Loucy (cell line): ENCODE results near the gene B4GALT3.
A peak's percentile ranks its signal among the peaks of the same experiment; 100 is the strongest.

Experiments used
- H2AFZ ChIP-seq: fragments of 200-600 bp; sonication (generic); 2 replicates; pipeline ENCODE4 v1.6.0; 2016; ENCODE audit warnings: antibody characterized with exemption, mild to moderate bottlenecking, low read length, moderate library complexity
- H3F3A ChIP-seq: fragments of 200-600 bp; 2 replicates; pipeline ENCODE4 v1.6.0; 2016; ENCODE audit warnings: antibody characterized with exemption, low read depth, mild to moderate bottlenecking
- H3K27me3 ChIP-seq: fragments of 200-600 bp; sonication (generic); 2 replicates; pipeline ENCODE4 v1.6.1; 2014; ENCODE audit warnings: low read length, mild to moderate bottlenecking; ENCODE audit not compliant: insufficient read depth, poor library complexity, severe bottlenecking
- H3K36me3 ChIP-seq: fragments of 200-600 bp; sonication (generic); 2 replicates; pipeline ENCODE4 v1.6.1; 2016; ENCODE audit warnings: low read length; ENCODE audit not compliant: insufficient read depth
- H3K4me1 ChIP-seq: fragments of 200-600 bp; sonication (generic); 2 replicates; pipeline ENCODE4 v1.5.1; 2014; ENCODE audit warnings: low read length, mild to moderate bottlenecking; ENCODE audit not compliant: insufficient read depth, poor library complexity, severe bottlenecking
- H3K4me2 ChIP-seq: fragments of 200-600 bp; sonication (generic); 2 replicates; pipeline ENCODE4 v1.6.0; 2014; ENCODE audit warnings: antibody characterized with exemption, low read length, low read depth, mild to moderate bottlenecking; ENCODE audit not compliant: poor library complexity, severe bottlenecking
- H3K4me3 ChIP-seq: fragments of 200-600 bp; sonication (generic); 2 replicates; pipeline ENCODE4 v1.5.1; 2014; ENCODE audit warnings: low read length, mild to moderate bottlenecking, mixed read lengths; ENCODE audit not compliant: poor library complexity, severe bottlenecking
- H3K79me2 ChIP-seq: fragments of 200-600 bp; sonication (generic); 2 replicates; pipeline ENCODE4 v1.6.1; 2014; ENCODE audit warnings: low read length; ENCODE audit not compliant: insufficient read depth
- H3K9ac ChIP-seq: fragments of 200-600 bp; sonication (generic); 2 replicates; pipeline ENCODE4 v1.6.0; 2014; ENCODE audit warnings: mild to moderate bottlenecking, low read depth, low read length, moderate library complexity; ENCODE audit not compliant: poor library complexity, severe bottlenecking
- H3K9me2 ChIP-seq: fragments of 200-600 bp; sonication (generic); replicated peaks from 2 replicates; pipeline ENCODE4 v1.6.1; 2016; ENCODE audit warnings: low read depth, low read length, mixed read lengths
- H3K9me3 ChIP-seq: fragments of 200-600 bp; sonication (generic); 2 replicates; pipeline ENCODE4 v1.6.1; 2014; ENCODE audit warnings: mild to moderate bottlenecking, antibody characterized with exemption, low read length, low read depth; ENCODE audit not compliant: insufficient read depth
- H4K20me1 ChIP-seq: fragments of 200-600 bp; sonication (generic); 2 replicates; pipeline ENCODE4 v1.6.0; 2014; ENCODE audit warnings: antibody characterized with exemption, low read length, mild to moderate bottlenecking; ENCODE audit not compliant: insufficient read depth, poor library complexity, severe bottlenecking
- EZH2phosphoT487 ChIP-seq: fragments of 200-600 bp; IDR thresholded peaks from 2 replicates; pipeline ENCODE4 v1.6.1; 2018; ENCODE audit warnings: antibody characterized with exemption, mild to moderate bottlenecking, moderate library complexity, borderline replicate concordance
- TF ChIP-seq, protein P1 (sequence below): fragments of 200-600 bp; sonication (generic); conservative IDR thresholded peaks from 2 replicates; pipeline ENCODE4 v1.5.1; 2014; ENCODE audit warnings: mild to moderate bottlenecking, antibody characterized with exemption, low read length

The B4GALT3 gene

DNA sequence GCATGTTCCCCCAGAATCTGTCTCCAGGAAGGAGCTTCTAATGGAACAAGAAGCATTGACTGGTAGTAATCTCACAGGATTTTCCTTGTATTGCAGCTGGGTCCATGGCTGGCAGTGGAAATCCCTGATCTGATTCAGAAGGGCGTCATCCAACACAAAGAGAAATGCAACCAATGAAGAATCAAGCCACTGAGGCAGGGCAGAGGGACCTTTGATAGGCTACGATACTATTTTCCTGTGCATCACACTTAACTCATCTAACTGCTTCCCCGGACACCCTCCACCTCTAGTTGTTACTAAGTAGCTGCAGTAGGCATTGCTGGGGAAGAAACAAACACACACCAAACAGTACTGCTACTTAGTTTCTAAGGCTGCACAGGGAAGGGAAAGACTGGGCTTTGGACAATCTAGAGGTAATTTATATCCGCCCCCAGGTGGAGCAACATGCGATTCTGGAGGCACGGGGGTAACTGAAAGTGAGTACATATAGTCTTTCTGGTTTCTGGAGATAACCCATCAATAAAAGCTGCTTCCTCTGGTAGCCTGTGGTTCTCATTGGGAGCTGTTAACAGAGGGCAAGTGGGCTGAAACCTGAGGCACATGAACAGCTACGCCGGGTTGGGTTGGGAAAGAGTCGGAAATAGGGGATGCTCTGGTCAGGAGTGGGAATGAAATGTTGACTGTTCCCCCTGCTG is 18.8 kb downstream of the B4GALT3 start:
- peaks cover 41% of the 10 kb centered on the region for H3K4me1 ChIP-seq
- no peaks in the 10 kb centered on the region for H3K9me2 ChIP-seq
- peak overlapping the region; percentile 80 for H3K4me2 ChIP-seq
- peaks cover 16% of the 10 kb centered on the region; the same call in 1 of the 2 replicates for H3K36me3 ChIP-seq
- no peaks in the 10 kb centered on the region for H3K9me3 ChIP-seq
- H3K4me3 ChIP-seq: peak overlapping the region; percentile 88
- no peak overlapping the region for H2AFZ ChIP-seq
- no peaks in the 10 kb centered on the region for H3K27me3 ChIP-seq
- no peaks in the 10 kb centered on the region for H4K20me1 ChIP-seq
- H3K79me2 ChIP-seq: peaks cover 47% of the 10 kb centered on the region
- TF ChIP-seq, protein P1, sequence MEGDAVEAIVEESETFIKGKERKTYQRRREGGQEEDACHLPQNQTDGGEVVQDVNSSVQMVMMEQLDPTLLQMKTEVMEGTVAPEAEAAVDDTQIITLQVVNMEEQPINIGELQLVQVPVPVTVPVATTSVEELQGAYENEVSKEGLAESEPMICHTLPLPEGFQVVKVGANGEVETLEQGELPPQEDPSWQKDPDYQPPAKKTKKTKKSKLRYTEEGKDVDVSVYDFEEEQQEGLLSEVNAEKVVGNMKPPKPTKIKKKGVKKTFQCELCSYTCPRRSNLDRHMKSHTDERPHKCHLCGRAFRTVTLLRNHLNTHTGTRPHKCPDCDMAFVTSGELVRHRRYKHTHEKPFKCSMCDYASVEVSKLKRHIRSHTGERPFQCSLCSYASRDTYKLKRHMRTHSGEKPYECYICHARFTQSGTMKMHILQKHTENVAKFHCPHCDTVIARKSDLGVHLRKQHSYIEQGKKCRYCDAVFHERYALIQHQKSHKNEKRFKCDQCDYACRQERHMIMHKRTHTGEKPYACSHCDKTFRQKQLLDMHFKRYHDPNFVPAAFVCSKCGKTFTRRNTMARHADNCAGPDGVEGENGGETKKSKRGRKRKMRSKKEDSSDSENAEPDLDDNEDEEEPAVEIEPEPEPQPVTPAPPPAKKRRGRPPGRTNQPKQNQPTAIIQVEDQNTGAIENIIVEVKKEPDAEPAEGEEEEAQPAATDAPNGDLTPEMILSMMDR: no peak
- no peak for TF ChIP-seq EZH2phosphoT487
- no peaks in the 10 kb centered on the region for H3F3A ChIP-seq
- no peak overlapping the region for H3K9ac ChIP-seq

DNA sequence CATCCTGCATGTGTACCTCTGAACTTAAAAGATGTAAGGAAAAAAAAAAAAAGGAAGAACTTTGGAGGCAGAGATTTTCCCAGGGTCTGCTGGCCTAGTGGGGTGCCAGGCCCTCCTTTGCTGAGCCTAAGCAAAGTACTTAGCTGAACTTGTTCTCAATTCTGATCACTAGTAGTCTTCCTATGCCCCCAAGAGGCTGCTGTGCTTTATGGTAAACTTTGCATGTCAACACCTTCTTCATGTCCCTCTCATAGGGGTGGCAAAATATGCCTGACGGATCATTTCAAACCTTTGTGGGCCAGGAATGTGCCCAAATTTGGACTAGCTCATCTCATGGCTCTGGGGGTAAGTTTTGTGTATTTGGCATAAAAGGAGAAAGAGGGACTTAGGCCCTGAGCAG is 19.4 kb downstream of the B4GALT3 start:
- H3K27me3 ChIP-seq: no peaks in the 10 kb centered on the region
- no peak for TF ChIP-seq EZH2phosphoT487
- TF ChIP-seq, protein P1: no peak
- no peak overlapping the region for H3K4me3 ChIP-seq
- H3K9me3 ChIP-seq: no peaks in the 10 kb centered on the region
- H3K9me2 ChIP-seq: no peaks in the 10 kb centered on the region
- no peaks in the 10 kb centered on the region for H4K20me1 ChIP-seq
- H3K36me3 ChIP-seq: peaks cover 16% of the 10 kb centered on the region; the same call in 1 of the 2 replicates
- no peaks in the 10 kb centered on the region for H3F3A ChIP-seq
- H3K79me2 ChIP-seq: peaks cover 50% of the 10 kb centered on the region
- H3K4me1 ChIP-seq: peaks cover 41% of the 10 kb centered on the region
- no peak overlapping the region for H2AFZ ChIP-seq
- H3K4me2 ChIP-seq: no peak overlapping the region
- H3K9ac ChIP-seq: no peak overlapping the region

DNA sequence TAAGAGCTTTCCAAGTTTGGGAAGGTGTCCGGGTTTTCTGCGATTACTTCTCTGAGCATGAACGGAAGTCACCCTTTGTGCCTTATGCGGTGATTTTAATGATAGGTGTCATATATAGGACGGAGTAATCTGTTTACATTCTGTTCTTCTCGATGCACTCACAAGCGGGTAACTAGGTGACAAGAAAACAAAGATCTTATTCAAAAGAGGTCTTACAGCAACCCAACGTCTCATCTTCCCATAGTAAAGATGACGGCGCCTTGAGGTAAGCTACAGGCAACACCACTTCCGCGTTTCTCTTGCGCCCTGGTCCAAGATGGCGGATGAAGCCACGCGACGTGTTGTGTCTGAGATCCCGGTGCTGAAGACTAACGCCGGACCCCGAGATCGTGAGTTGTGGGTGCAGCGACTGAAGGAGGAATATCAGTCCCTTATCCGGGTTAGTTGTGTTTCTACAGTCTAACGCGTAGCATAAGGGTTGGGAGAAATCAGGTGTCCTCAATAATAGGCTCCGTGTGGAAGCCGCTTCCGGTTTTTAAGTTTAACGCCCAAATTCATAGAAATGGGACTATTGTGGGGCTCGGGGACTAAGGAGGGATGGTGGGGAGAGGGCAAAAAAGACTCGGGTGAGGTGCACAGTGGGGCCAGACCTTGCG is 23.5 kb downstream of the B4GALT3 start, which contains the start of gene UFC1:
UFC1 (plus strand) TSS at position 297 of the 656 bp plus-strand sequence; CDS start at position 317, 20 bp downstream.
- peaks cover 17% of the 10 kb centered on the region for H3K4me1 ChIP-seq
- no peak for TF ChIP-seq EZH2phosphoT487
- TF ChIP-seq, protein P1: no peak
- no peaks in the 10 kb centered on the region for H3F3A ChIP-seq
- H3K9me3 ChIP-seq: no peaks in the 10 kb centered on the region
- H3K4me3 ChIP-seq: peak within 1 kb of the TSS; percentile 85
- H4K20me1 ChIP-seq: no peaks in the 10 kb centered on the region
- H2AFZ ChIP-seq: peak within 1 kb of the TSS; percentile 91
- H3K36me3 ChIP-seq: peaks cover 16% of the 10 kb centered on the region; the same call in 1 of the 2 replicates
- H3K4me2 ChIP-seq: peak within 1 kb of the TSS; percentile 73
- H3K9me2 ChIP-seq: no peaks in the 10 kb centered on the region
- peak within 1 kb of the TSS; percentile 87 for H3K9ac ChIP-seq
- H3K79me2 ChIP-seq: peaks cover 27% of the 10 kb centered on the region
- no peaks in the 10 kb centered on the region for H3K27me3 ChIP-seq
